ENCODE measurements around the gene BDH1.
"Not testable (repeated sequence)": the region's sequence is repeated elsewhere in the genome, so short reads cannot be mapped to it uniquely, and the experiment has no call there.

BDH1 gene

DNA sequence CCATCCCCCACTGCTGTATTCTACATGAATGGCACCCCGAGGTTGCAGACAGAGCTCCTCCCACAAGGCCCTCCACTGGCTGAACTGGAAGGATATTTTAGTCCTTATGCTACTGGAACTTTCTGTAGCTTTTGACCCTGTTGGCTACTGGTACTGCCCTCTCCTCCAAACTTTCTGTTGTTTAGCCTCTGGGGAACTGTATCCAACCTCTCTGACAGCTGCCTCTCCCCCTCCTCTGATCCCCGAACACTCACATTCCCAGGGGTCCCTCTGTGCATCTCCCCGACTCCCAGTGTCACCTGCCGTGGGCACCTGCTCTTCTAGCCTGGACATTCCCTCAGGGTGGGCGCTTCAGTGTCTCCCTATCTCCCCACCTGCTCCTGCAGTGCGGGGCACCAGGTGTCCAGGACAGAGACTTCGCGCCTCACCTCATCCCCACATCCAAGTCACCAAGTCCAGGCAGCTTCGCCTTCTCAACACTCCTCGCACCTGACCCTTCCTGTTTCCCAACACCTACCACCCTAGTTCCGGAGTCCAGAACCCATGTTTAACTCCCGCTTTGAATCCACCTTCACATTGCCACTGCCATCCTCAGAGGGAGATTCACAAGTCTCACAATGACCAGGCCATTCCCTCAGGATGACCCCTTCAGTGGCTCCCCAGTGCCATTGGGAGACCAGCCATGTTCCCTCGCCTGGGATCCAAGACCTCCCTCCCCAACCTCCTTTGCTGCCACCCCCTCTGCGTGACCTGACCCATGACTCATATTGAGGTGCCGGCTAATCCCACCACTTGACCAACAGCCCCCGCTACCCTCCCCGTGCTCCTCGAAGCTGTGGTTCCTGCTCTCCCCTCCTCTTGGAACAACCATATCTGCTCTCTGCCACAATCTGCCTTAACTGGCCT is 34.2 kb downstream of the BDH1 start:
- no peak for DNase-seq (ENCODE audit: low read depth in 2 of 2)

DNA sequence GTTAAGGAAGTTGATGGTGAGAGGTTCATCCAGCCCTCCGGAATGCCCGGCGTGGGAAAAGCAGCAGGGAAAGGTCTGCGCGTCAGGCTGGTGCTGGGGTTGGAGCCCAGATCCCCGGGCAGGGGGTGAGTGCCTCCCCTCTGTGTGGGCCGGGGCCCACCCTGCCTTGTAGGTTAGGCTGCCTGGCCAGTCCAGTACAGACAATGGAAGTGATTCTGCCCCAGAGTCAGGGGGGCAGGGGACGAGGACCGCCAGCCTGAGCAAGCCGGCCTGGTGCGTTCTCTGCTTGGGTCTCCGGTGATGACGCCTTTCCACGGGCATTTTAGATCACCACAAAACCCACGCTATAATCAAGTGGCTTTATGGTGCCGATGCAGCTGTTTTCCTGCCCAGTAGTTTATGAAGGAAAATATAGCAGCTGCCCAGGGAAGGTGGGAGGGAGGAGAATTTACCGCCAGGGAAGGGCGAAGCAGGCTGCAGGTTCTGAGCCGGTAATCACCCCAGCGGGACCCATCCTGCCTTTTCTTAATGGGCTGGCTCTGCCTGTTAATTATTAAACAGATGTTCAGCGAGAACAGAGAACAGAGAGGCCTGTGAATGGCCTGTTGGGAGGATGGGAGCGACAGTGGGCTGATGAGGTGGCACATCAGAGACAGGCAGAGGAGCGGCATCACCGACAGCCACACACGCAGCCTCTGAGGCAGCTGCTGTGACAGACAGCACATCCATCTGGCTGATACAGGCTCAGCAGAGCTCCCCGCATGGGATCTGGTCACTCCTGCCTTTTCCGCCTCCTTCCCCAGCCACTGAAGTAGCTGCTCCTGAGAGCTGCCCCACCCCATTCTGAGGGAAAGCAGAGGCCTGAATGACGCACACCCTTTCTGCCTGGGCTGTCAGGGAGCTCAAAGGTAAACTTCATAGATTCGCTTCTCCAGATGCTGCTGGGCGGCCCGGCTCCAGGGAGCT is 35.2 kb downstream of the BDH1 start:
- no peak for DNase-seq (ENCODE audit: low read depth in 2 of 2)

DNA sequence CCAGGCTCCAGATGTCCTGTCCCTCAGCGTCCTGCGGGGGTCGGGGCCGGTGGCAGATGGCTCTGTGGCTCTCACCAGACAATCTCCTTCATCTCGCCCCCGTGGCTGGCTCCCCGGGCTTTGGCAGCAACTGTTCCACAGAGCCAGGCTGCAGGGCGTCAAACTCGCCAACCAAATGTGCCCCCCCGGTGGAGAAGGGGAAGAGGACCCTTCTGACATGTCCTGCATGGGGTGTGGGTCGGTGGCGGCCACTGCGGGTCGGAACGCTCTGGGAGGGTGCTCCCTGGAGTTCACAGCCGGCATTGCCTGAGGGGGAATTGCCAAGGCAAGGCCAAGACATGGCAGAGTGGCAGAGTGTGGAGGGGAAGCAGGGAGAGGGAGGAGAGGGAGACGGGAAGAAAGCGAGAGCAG is 36.0 kb downstream of the BDH1 start:
- DNase-seq (ENCODE audit: low read depth in 2 of 2) = no peak

DNA sequence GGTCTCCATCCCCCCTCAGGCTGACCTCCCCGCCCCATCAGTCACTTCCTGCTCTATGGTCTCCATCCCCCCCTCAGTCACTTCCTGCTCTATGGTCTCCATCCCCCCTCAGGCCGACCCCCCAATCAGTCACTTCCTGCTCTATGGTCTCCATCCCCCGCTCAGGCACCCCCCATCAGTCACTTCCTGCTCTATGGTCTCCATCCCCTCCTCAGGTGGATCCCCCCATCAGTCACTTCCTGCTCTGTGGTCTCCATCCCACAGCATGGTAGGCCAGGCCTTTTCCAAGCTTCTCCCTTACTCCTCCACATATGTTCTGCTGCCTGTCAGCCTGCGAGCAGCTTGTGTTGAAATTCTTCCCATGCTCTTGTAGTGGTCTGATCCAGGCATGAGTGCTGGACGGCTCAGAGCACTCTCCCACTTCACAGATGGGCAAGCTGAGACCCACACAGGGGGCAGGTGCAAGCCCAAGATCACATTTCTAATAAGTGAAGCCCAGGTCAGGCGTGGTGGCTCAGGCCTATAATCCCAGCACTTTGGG is 36.8 kb downstream of the BDH1 start:
- DNase-seq (ENCODE audit: low read depth in 2 of 2) = no peak

DNA sequence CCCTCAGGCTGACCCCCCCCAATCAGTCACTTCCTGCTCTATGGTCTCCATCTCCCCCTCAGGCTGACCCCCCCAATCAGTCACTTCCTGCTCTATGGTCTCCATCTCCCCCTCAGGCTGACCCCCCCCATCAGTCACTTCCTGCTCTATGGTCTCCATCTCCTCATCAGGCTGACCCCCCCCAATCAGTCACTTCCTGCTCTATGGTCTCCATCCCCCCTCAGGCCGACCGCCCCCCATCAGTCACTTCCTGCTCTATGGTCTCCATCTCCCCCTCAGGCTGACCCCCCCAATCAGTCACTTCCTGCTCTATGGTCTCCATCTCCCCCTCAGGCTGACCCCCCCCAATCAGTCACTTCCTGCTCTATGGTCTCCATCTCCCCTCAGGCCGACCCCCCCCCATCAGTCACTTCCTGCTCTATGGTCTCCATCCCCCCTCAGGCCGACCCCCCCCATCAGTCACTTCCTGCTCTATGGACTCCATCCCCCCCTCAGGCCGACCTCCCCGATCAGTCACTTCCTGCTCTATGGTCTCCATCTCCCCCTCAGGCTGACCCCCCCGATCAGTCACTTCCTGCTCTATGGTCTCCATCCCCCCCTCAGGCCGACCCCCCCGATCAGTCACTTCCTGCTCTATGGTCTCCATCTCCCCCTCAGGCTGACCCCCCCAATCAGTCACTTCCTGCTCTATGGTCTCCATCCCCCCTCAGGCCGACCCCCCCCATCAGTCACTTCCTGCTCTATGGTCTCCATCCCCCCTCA is 37.7 kb downstream of the BDH1 start:
- DNase-seq (ENCODE audit: low read depth in 2 of 2) = not testable (repeated sequence)

DNA sequence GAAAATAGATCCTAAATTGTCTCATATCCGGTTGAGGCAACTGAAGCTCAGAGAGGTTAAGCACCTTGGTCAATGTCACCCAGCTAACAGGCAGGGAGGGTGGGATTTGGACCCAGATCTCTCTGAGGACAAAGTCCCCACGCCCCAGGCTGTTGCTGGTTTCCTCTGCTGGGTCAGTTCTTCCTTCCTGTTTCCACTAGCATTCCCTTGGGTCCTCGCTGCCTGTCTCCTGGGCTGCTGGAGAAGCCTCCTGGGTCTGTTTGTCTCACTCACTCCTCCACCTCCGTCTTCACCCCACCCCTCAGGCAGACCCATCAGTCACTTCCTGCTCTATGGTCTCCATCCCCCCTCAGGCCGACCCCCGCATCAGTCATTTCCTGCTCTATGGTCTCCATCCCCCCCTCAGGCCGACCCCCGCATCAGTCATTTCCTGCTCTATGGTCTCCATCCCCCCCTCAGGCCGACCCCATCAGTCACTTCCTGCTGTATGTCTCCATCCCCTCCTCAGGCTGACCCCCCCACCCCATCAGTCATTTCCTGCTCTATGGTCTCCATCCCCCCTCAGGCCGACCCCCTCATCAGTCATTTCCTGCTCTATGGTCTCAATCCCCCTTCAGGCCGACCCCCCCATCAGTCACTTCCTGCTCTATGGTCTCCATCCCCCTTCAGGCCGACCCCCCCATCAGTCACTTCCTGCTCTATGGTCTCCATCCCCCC is 38.7 kb downstream of the BDH1 start:
- not testable (repeated sequence) for DNase-seq (ENCODE audit: low read depth in 2 of 2)

DNA sequence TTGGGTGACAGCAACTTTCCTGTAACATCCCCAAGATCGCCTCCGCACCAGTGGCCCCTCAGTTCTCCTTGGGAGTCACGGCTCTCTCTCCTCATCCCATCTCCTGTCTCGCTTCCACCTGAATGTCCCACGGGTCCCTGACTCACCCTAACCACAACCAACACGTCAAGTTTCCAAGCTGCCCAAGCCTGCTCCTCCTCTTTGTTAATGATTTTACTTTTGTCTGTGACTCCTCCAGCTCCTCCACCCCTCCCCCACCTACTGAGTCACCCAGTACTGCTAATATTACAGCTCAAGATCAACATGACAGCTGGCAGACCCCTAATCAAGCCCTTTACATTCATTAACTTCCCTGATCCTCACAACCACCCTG is 39.3 kb downstream of the BDH1 start:
- peak; percentile 32 to 58 for DNase-seq (ENCODE audit: low read depth in 2 of 2)

DNA sequence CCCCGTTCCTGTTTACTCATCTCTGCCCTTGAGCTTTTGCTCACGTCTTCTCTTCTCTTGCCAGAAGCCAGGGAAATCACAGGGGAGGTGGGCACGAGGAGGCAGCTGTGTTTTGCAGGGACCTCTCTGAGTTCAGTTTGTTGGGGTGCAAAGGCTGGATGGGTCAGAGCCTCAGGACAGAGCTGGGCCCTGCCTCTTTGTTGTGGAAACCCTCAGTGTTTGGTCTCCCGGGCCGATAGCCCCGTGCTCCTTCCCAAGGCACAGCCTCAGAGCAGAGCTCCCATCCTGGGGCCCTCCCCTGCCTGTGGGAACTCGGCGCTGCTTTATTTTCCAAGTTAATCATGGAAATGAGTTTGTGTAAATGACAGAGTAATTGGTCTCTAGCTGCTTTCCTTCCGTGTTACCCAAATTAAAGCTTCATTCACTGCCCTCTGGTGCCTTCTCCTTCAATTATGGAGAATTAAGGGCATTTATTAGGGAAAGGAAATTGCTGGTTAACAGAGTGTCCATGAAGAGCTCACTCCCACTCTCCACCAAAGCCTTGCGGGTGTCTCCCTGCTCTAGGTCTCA is 40.9 kb downstream of the BDH1 start:
- DNase-seq (ENCODE audit: low read depth in 2 of 2) = no peak

DNA sequence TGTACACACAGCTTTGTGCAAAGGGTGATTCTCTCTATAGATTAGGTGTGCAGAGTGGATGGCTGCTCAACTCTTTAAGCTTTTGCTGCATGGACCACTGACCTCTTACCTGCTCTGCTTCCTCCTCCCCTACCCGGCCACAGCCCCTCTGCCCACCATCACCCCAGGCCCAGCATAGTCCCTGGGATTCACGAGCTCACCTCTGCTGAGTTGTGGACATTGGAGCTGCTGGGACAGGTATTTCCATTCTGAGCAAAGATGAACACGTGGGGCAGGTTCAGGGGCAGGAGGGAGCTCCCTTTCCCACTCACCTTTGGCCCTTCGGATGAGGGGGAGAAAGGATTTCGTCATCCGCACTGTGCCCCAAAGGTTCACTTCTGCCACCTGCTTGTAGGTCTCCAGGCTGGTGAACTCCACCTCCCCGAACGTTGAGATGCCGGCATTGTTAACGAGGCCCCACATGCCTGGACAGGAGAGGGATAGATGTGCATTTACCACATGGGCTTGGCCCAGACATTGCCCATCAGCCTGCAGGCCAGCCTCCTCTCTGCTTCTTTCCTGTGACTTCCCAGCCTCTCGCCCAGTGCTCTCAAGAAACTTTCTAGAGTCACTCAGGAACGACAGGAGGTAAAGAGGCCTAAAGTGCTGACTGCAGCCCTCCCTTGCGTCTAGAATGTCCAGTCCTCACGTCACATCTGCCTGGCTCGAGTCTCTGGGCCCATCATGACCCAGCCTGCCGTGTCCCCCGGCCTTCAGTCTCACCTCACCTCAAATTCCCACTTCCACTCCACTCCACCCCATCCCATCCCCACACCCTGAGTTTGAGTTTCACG is 41.6 kb downstream of the BDH1 start:
- no peak for DNase-seq (ENCODE audit: low read depth in 2 of 2)

DNA sequence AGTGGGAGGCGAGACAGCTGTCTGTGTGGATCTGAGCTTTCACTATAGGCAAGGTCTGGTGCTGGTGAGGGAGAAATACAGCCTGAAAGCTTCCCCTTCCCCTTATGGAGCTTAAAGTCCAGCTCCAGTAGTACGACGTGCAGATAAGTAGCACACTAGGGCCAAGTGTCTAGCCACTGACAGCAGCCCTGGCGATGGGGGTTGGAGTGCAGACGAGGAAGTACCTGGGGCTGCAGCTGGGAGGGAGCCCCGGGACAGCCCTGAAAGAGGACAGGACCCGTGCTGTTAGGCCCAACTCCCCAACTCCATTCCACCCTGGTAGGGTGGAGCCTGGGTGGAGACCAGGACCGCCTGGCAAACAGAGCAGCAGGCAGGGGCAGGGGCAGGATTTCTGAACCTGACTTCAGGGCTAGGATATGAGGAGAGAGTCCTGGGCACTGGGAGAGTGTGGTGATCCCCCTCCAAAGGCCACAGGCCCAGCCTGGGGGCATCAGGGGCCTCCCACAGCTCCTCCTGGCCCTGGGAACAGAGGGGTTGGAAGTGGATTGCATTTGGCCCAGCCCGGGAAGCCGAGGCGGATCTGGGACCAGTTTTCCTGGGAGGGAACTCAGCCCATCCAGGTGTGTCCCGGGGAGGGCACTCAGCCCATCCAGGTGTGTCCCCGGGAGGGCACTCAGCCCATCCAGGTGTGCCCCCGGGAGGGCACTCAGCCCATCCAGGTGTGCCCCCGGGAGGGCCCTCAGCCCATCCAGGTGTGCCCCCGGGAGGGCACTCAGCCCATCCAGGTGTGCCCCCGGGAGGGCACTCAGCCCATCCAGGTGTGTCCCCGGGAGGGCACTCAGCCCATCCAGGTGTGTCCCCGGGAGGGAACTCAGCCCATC is 42.8 kb downstream of the BDH1 start:
- DNase-seq (ENCODE audit: low read depth in 2 of 2) = no peak

DNA sequence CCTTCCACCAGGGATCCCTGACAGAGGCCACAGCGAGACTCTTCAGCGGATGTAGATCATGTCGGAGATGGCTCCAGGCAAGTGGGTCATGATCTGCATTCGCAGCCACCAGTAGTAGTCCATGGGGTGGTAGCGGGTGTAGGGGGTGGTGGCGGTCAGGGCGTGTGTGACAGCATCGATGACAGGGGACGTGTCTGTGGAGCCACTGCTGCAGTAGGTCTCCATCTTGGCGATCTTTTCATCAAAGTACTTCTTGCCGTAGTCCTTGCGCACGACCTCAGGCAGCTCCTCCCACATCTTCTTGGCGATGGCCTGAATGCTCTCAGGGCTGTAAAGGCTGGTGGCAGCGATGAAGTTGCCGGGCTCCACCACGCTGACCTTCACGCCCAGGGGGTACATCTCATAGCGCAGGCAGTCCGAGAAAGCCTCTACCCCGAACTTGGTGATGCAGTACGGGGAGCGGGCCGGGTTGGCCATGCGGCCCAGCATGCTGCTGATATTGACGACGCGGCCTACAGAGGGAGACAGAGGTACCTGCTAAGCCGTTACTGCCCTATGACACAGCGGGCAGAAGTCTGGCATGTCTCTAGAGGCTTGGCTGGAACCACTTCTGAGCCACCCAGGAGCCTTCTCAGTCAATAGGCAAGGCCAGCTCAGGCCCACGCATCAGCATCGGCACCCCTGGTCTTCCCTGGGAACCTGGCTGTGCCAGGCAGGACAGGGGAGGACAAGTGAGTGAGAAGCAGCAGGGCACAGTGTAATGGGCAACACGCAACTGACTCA is 43.7 kb downstream of the BDH1 start:
- no peak for DNase-seq (ENCODE audit: low read depth in 2 of 2)

DNA sequence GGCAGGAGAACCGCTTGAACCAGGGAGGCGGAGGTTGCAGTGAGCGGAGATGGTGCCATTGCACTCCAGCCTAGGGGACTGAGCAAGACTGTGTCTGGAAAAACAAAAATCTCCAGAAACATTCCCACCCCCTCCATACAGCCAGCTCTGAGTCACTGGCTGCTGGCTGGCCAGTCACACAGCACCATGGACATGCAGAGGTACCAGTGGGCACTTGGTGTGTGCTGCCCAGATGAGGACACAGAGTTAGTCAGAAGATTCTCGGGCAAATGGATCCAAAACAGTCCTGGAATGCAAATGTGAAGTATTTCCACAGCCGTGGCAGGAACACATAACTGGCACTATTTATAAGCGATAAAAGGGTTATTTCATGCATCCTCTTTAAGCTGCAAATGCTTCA is 44.6 kb downstream of the BDH1 start:
- DNase-seq (ENCODE audit: low read depth in 2 of 2) = no peak

DNA sequence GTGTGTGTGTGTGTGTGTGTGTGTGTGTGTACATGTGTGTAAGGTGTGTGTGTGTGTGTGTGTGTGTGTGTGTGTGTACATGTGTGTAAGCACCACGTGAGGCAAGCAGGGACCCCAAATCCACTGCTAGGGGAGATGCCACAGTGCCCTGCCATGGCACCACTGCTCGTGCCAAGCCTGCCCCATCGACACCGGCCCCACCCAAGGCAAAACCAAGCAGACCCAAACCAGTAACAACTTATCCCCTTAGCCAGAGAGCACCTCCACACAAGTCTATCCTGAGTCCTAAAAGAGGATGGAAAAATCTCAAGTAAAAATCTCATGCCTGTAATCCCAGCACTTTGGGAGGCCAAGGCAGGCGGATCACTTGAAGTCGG is 45.1 kb downstream of the BDH1 start:
- DNase-seq (ENCODE audit: low read depth in 2 of 2) = no peak

DNA sequence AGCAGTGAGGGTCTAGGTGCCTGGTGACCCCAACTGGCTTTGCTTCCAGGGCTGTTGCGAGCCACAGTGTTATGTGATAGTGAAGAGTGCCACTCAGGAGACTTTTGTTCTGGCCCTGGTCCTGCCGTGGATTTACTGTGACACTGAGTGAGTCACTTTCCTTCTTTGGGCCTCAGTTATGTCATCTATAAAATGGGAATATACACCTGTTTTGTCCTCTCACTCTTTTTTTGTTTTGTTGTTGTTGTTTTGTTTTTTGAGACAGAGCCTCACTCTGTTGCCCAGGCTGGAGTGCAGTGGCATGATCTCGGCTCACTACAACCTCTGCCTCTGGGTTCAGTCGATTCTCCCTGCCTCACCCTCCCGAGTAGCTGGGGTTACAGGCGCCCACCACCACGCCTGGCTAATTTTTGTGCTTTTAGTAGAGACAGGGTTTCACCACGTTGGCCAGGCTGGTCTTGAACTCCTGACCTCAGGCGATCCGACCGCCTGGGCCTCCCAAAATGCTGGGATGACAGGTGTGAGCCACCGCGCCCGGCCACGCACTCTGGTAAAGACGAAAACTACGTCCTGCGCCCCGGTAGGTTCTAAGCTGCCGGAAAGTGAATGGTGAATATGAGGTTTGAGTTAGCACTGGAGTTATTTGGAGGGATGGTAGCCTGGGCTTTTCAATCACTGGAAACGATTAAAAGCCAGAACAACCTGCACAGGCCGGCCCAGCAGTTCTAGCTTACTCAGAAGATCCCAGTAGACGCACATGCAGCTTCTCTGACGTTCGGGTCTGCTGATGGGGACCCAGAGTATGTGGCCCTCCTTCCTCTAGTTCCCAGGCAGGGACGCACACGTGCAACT is 46.6 kb downstream of the BDH1 start:
- no peak for DNase-seq (ENCODE audit: low read depth in 2 of 2)

DNA sequence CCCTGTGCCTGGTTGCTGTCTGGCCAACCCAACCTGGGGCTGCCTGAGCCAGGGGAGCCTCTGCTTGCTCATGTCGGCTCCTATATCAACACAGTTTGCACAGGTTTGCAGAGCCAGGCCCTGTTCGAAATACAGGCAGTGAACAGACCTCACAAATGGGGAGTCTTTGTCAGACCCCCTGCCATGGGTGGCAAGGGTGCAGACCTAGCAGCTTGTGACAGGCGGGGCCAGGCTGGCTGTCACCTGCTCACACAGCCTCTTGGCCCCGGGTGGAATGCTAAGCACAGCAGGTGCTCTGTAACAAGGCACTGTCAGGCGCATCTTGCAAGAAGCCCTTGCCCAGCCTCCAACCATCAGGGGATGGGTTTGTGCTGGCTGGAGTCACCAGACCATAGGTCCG is 47.3 kb downstream of the BDH1 start:
- no peak for DNase-seq (ENCODE audit: low read depth in 2 of 2)

DNA sequence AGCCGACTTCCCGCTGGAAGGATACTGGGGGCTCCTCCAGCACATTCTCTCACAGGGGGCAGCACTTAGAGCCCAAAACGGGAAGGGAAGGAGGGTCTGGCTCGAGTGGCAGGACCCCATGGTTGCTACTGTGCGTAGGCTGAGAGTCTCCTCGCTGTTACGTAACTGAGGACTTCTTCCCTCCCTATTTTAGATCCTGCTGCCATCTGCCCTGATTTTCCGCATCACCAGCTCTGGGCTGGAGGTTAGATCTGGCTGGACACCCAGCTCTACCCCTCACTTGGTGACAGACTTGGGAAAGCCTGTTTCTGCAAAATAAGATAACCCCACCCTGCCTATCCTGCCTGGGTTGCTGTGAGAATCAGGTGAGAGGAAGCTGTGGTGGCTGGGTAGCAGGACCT is 47.7 kb downstream of the BDH1 start:
- no peak for DNase-seq (ENCODE audit: low read depth in 2 of 2)

DNA sequence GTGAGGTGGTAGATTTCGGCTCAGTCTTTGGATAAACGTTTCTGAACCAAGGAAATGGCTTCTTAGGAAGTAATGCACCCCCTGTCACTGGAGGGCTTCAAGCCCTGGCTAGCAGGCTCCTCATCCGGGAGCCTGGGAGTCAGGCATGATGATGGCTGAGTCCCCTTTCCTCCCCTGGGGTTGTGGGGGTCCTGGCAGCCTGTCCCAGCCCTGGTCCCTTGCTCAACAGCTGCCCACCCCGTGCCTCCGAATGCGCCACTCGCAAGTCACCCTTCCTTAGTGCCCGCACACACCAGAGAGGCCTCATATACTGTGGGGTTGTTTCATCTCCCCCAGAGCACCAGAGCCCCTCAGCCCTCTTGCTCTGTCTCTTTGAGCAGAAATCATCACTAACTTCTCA is 48.2 kb downstream of the BDH1 start:
- DNase-seq (ENCODE audit: low read depth in 2 of 2) = no peak

All from stimulated activated CD4-positive, alpha-beta T cell treated with anti-CD3 and anti-CD28 coated beads, Interleukin-15, amount 100 ng/mL, for 48 hours (primary cell).